HG03095 (cell line): ENCODE results near the gene FAM24A.
A peak's percentile ranks its signal among the peaks of the same experiment; 100 is the strongest.
"Not testable (repeated sequence)": the region's sequence is repeated elsewhere in the genome, so short reads cannot be mapped to it uniquely, and the experiment has no call there.

Source experiments
- ATAC-seq: cut with Tn5 transposase; IDR thresholded peaks from one replicate; pipeline ENCODE4 v1.9.1; 2021; ENCODE audit warnings: moderate library complexity; ENCODE audit not compliant: unreplicated experiment

FAM24A gene, protein sequence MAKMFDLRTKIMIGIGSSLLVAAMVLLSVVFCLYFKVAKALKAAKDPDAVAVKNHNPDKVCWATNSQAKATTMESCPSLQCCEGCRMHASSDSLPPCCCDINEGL

DNA sequence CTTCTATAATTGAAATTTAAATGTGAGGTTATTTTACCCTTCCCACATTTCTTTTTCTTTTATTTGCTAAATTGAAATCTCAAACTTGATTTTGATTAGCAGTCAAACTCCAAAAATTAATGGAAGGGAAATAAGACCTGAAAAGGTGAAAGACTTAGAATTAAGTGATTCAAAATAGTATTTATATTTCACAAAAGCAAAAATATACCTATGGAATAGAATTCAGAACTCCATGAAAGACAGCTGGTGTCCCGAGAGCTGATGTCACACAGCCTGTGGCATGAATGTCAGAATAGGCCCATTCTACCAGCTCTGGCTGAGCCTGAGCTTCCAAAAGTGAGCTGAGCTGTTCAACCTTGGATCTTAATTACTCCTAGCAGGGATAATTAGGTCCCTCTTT lies at the start of gene FAM24A:
Gene FAM24A, plus strand, starts transcription at position 301 of the 400 bp plus-strand sequence. CDS start 1,025 bp downstream, outside the sequence.
- no peak for ATAC-seq

DNA sequence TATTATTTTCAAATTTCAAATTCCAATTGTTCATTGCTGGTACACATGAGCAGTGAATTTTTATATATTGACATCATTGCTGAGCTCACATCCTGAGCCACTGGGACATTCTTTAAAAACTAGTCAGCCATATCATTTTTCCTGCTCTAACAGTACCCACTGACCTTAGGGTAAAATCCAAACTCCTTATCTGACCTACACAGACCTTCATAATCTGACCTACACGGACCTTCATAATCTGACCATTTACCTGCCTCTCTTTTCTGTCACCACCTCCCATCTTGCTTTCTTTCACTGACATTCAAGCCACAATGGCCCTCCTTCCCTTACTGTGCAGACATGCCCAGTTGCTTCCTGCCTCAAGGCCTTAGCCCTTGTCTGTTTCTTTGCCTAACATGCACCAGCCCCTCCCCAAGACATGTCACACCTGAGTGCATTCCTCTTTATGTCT lies 48.7 kb upstream of the FAM24A start:
- ATAC-seq: no peak

GRCh38 chr10:122863216-122864193 lies 46.9 kb upstream of the FAM24A start:
- ATAC-seq: no peak

DNA sequence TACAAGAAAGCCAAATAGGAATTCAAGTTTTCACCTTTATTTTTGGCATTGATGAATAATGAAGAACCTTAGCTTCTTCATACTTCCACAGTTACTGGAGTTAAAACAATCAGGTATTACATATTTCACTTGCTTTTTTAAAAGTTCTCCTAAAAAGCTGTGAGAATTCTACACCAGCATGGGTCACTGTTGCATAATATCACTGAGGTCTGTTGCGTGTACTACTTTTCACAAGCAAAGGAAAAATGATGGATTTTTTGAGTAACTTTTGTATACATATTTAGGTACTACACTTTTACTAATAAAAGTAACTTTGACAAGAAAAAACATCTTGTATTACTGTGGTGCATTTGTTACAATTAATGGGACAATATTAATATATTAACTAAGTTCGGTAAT lies 46.2 kb upstream of the FAM24A start:
- ATAC-seq: no peak

GRCh38 chr10:122864901-122865300 lies 45.5 kb upstream of the FAM24A start:
- no peak for ATAC-seq

DNA sequence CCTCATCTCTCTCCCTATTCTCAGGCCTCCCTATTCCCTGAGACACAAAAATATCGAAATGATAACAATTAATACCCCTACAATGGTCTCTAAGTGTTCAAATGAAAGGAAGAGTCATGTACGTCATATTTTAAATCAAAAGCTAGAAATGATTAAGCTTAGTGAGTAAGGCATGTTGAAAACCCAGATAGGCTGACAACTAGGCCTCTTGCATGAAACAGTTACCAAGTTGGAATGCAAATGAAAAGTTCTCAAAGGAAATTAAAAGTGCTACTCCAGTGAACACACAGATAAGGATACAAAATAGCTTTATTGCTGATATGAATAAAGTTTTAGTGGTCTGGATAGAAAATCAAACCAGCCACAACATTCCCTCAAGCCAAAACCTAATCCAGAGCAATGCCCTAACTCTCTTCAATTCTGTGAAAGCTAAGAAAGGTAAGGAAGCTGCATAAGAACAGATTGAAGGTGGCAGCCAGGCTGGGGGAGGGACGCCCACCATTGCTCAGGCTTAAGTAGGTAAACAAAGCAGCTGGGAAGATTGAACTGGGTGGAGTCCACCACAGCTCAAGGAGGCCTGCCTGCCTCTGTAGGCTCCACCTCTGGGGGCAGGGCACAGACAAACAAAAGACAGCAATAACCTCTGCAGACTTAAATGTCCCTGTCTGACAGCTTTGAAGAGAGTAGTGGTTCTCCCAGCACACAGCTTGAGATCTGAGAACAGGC lies 43.5 kb upstream of the FAM24A start:
- not testable (repeated sequence) for ATAC-seq

DNA sequence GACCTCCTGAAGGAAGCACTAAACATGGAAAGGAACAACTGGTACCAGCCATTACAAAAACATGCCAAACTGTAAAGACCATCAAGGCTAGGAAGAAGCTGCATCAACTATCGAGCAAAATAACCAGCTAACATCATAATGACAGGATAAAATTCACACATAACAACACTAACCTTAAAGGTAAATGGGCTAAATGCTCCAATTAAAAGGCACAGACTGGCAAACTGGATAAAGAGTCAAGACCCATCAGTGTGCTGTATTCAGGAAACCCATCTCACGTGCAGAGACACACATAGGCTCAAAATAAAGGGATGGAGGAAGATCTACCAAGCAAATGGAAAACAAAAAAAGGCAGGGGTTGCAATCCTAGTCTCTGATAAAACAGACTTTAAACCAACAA lies 41.6 kb upstream of the FAM24A start:
- not testable (repeated sequence) for ATAC-seq

- ATAC-seq: not testable (repeated sequence)
Observed at GRCh38 chr10:122871947-122872346, 38.5 kb upstream of the FAM24A start.

- no peak for ATAC-seq
Observed at GRCh38 chr10:122875843-122876466, 34.5 kb upstream of the FAM24A start.

- no peak for ATAC-seq
Observed at GRCh38 chr10:122876467-122876855, 33.9 kb upstream of the FAM24A start.

GRCh38 chr10:122877264-122877663 lies 33.1 kb upstream of the FAM24A start:
- no peak for ATAC-seq

DNA sequence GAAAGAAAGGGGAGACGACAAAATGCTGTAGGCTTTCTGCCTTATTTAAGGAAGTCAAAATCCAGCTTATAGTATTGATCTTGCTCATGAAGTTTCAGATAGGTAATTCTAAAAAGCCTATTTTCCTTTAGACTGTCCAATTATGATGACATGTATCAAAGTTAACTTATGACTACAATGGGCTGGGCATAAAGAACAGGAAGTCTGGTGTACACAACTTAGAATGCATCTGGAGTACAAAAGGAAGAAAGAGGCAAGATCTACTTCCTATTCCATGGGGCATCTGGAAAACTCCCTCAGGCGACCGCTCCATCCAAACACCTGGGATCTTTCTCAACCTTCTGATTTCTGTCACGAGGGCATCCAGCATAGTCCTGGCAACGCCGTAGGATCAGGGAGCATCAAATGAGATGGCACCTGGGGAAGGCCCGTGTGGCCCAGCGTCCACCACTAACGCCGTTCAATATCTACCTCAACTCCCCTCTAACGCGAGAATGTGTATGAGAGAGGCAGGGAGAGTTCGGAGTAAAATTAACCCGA lies 31.5 kb upstream of the FAM24A start:
- no peak for ATAC-seq

- peak; percentile 70 for ATAC-seq
Observed at GRCh38 chr10:122879339-122880273, 30.8 kb upstream of the FAM24A start, which contains the start of gene FAM24B. Gene FAM24B, minus strand, starts transcription at chr10:122879581. Its CDS starts 29,066 bp downstream, at chr10:122850515.

- ATAC-seq: no peak
Observed at GRCh38 chr10:122882766-122883165, 27.6 kb upstream of the FAM24A start.

- ATAC-seq: no peak
Observed at GRCh38 chr10:122884166-122884565, 26.2 kb upstream of the FAM24A start.

DNA sequence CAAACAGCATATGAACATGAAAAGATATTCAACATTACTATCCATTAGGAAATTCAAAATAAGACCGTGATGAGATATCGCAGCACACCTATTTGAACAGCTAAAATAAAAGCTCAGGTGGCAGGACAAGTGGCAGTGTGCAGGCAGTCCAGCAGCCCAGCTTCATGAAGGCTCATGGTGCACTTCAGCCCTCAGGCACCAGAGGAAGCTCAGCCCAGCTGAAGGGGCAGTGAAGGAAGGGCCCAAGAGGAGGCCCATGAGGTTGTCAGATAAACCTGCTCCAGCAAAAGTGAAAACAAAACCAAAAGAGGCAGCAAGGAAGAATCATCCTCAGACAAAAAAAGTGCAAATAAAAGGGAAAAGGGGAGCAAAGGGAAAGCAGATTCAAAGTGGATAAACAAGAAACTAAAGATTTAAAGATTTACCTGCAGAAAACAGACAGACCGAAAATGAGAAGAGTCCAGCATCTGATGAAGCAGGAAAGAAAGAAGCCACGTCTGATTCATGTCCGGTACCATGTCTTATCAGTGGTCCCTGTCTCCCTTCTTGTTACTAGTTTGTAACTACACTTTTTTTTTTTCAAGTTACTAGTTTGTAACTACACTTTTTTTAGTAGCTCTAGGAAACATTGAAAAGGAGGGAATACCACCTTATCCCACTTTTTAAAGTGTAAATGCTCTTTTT lies 16.0 kb upstream of the FAM24A start:
- no peak for ATAC-seq

DNA sequence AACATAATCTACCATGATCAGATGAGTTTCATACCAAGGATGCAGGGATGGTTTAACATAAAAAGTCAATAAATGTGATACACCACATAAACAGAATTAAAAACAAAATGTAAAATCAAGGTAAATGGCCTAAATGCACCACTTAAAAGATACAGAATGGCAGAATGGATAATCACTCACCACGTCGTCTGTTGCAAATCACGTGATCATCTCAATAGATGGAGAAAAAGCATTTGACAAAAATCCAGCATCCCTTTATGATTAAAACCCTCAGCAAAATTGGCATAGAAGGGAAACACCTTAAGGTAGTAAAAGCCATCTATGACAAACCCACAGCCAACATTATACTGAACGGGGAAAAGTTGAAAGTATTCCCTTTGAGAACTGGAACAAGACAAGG lies 6.5 kb upstream of the FAM24A start:
- not testable (repeated sequence) for ATAC-seq

GRCh38 chr10:122911889-122912484 lies 1.6 kb downstream of the FAM24A start:
- ATAC-seq: no peak

DNA sequence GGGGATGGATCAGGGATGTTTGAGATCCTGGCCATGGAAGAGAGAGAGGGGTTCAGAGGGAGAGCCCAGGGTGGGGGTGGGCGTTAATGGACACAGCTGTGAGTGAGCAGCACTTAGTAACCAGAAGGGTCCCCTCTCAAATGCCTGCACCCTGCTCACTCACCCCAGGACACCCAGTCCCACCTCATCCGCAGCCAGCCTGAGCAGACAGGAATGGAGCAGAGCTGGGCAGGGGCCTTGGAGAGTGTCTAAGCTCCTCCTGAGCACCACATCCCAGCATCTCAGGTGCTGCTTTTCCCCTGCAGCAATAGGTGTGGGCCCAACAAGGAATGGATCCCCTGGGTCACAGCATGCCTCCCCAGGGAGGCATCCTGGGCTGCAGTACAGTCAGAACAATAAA lies 5.3 kb downstream of the FAM24A start:
- ATAC-seq: no peak
